Measurements from ENCODE around the gene PDLIM7.

- TF ChIP-seq CTCF (IDR thresholded peaks at IDR 0.05) (no peak), ZFX (IDR thresholded peaks at IDR 0.05; ENCODE audit: borderline replicate concordance) (no peak)
These were observed 63.7 kb downstream of the PDLIM7 start for GRCh38 chr5:177433658-177434217.
